ENCODE data around the gene OR52B4.
A peak's percentile ranks its signal among the peaks of the same experiment; 100 is the strongest.
"Not testable (repeated sequence)": the region's sequence is repeated elsewhere in the genome, so short reads cannot be mapped to it uniquely, and the experiment has no call there.

OR52B4 gene

DNA sequence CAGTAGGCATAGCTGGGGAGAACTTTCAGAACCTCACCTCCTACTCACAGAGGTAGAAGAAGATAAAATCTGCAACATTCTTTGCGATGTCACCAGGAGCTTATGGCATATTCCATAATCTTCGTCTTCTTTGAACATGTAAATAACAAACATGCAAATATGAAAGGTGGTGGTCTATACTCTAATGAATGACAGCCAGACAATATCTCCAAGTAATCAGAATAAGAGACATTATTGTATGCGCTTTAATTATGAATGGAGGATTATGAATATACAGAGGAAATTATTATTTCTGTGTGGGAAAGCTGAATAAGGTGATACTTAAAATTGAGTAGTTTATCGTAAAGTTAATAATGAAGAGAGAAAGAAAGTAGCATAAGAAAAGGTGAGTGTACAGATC, at the start of gene OR52B4:
Gene OR52B4 (minus strand): TSS at position 101 of the 400 bp plus-strand sequence. CDS start 91 bp downstream, at position 10.
- no peak for DNase-seq (ENCODE audit: low spot score)

DNA sequence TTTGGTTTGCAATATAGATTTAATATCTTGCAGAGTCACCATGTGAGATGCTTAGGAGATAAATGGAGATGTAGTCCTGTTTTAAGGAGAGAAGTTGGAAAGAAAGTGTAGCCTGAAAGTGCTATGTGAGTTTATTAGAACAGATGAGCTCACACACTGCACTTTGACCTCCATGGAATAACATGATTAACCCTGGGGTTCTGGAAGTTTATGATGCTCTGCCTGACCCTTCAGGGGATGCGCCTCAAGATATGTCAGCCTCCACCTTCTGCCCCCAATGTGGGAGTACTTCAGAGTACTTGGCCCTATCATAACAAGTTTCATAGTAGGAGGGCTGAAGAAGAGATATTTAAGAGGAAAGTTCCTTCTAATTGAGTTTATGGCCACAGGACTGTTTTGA, 48.6 kb upstream of the OR52B4 start:
- DNase-seq (ENCODE audit: low spot score), result no peak

DNA sequence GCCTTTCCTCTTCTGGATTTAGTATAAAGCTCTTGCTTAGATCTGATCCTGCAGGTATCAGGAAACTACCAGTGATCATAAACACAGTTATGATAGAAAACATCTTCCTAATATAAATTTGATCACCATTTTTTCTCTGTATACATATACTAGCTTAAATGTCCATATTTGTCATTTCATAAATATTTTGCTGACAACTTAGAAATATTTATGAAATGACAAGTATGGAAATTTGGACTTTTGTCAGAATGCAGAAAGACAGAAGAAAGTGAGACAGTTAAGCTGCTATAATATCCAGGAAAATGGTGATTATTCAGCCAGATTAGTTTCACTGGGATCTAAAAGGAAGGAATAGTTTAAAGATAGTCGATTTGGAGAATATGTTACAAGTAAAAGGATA, 48.1 kb upstream of the OR52B4 start:
- DNase-seq (ENCODE audit: low spot score), result no peak

DNA sequence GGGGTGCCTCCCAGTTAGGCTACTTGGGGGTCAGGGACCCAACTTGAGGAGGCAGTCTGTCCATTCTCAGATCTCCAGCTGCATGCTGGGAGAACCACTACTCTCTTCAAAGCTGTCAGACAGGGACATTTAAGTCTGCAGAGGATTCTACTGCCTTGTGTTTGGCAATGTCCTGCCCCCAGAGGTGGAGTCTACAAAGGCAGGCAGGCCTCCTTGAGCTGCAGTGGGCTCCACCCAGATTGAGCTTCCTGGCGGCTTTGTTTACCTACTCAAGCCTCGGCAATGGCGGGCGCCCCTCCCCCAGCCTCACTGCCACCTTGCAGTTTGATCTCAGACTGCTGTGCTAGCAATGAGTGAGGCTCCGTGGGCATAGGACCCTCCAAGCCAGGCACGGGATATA, 38.0 kb upstream of the OR52B4 start:
- not testable (repeated sequence) for DNase-seq (ENCODE audit: low spot score)

DNA sequence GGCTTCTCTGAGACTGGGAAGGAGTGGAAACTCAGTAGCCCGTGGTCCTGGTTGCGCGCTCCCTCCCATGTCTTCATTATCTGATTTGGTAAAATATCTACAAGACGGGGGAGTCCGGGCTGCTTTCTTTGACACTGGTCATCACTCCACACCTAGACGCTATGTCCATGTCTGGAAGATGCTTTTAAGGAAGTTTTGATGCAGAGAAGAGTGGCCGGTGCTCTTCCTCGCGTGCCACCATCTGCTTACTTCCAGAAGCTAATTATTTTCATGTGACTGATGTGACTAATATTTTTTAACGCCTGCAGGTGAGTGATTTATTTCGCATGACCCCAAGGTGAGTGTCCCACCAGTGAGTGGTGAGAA, 25.7 kb upstream of the OR52B4 start:
- no peak for DNase-seq (ENCODE audit: low spot score)

DNA sequence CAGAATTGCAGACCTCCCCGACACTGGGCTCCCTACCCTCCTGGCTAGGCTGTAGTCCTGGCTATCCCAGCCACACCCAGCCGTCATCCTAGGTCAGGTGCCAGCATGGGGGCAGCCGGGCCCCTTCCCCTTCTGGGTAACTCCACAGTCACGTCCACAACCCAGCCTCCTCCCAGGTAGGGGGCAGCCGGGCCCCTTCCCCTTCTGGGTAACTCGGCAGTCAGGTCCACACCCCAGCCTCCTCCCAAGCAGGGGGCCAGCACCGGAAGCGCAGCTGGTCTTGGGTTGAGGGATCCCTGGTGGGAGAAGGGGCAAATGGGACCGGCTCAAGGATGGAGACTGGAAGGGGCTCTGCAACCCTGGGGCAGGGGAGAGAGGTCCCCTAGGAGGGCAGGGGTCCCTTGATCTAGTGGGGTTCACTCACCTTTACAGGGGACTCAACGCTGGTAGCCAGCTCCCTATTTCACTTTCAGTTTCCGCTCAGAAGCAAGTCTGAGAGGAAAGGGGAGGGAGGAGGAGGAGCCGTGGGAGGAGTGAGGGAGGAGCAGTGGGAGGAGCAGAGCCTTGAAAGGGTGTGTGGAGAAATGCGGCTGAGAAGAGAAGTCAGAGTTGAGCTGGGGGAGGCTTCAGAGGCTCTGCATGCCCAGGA, 25.1 kb upstream of the OR52B4 start, which contains the start of gene TRIM21:
Gene TRIM21 (minus strand): TSS at position 494 of the 649 bp plus-strand sequence. CDS start 3,293 bp downstream, outside the sequence.
- peak; percentile 83 for DNase-seq (ENCODE audit: low spot score)

DNA sequence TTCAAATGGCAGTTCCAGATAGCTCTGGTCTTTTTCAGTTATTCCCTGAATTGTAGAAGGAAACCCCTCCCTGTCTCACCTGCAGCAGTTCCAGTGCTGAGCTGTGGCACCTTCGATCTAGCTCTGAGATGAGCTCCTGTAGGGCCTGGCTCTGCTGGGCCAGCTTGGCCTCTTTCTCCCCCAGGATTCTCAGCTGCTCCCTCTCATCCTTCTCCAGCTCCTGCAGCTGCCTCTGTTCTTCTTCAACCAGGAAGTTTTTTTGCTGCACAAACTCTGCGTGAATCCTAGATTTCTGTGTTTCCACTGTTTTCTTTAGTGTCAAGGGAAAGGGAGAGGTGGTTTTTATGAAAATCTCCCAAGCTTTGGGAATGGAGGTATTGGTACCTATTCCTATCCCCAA, 20.0 kb upstream of the OR52B4 start:
- no peak for DNase-seq (ENCODE audit: low spot score)

DNA sequence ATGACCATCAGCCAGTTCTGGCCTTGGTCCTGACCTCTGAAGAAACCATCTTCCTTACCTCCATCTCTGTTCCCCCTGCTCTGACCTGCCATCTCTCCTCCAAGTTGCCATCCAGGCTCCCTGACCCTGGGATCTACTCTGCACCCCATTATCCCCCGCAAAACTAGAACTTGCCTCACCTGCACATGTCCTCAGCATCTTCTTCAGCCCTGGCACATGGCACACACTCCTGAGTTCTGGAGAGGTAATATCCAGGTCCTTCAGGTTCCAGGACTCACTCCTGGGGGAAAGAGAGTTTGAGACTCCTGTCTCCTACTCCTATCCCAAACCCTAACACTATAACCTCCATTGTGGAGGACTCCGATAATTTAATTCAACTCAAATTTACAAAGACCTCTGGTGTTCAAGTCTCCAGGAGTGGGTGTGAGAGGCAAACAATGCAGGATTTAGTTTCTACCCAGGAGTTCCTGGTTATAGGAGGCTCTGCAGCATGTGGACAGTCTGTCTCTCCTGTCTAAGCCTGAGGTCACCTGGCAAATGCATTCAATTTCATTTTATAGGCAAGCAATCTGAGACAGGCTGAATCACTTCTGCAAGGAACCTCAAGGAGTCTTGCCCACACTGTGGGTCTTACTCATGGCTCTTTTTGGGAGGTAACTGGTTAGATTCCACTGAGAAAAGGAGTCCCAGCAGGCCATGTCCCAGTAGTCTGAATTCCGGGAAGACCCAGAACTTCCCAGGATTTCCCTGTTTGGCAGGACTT, 18.0 kb upstream of the OR52B4 start:
- DNase-seq (ENCODE audit: low spot score), result no peak

DNA sequence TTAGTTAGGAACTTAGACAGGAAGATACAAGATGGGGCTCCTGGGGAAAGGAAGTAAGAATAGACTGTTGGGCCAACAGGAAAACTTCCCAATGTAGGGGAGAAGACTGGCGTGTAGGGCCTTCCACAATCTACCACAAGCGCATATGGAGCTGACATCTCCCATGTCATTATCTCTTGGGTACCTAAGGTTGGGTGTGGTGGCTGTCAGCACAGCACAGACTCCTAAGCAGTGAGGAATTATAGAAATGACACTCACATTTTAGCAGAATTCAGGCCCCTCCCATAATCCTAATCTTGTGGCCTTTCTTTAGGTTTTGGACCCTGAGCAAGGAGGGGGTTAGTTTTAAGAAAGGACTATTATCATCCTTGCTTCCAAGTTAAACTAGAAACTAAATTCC, 13.7 kb upstream of the OR52B4 start:
- no peak for DNase-seq (ENCODE audit: low spot score)

DNA sequence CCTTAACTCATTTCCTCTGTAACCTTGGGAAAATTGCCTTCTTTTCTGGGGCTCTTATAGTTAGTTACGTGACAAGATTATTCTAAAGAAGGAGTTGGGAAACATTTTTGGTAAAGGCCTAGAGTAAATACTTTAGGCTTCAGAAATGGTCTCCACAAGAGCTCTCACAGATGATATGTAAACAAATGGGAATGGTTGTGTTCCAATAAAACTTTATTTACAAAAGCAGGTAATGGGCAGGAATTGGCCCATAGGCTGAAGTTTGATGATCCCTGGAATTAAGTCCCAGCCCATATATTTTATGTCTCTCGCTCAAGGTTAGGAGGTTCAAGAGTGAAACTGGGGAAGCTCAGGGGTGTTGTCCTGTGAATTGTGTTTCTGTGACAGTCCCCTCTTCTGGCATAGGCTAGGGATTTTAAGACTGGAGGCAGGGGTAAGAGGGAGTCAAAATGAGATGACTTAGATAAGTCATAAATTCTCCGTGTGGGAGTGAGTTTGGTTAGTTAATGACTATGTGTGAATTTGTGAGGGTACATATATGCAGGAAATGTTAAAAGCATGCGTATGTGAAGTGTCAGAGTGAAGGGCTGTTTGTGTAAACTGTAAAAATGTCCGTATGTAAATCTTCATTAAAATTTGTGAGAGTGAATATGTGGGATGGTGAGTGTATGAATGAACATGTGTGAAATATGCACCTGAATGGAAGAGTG, 7.4 kb upstream of the OR52B4 start:
- no peak for DNase-seq (ENCODE audit: low spot score)

DNA sequence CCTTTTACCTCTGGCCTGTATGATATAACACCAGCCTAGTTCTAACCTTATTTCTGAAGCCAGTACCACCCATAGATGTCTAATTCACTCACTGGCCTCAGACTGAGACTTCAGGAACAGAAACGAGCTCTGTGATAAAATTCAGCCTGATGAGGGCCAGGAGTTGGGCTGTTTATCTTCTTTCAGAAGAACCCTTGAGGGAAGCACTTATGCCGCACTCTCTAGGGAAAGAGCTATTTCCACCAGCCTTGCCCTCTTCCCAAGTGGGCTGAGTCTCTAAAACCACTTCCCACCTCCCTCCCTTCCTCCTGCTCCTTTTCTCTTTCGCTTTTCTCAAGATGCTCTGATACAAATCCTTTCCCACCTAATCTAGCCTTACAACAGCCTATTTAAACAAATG, 2.0 kb upstream of the OR52B4 start:
- no peak for DNase-seq (ENCODE audit: low spot score)

DNA sequence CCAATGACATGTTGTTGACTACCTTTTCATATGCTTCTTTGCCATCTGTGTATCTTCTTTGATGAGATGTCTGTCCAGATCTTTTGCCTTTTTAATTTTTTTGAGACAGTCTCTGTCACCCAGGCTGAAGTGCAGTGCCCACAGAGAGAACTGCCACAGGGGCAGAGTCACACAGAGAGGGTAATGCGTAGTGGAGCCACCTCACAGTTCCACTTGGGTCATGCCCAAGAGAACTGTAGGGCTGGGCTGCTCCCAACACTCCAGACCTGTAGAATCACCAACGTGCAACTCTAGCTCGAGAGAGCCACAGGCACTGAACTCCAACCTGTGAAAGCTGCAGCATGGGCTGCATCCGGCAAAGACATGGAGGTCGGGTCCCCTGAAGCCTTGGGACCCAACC, 20.0 kb downstream of the OR52B4 start:
- DNase-seq (ENCODE audit: low spot score), result not testable (repeated sequence)

DNA sequence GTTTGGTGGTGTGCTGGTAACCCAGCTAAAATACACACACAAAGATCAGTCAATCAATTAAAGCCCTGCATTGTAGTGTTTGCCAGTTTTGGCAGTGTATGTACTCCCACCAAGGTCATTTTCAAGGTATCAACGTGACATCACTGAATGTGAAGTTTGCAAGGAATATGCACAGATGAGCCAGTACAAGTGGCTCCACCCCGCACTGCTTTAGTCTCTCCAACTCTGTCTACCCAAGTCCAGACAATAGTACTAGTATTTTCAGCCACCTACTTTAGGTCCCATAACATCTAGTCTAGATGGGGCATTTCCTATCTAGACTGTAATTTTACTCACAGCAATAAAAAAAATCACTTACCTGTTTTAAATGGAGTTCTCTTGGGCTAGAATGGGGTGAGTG, 22.8 kb downstream of the OR52B4 start:
- DNase-seq (ENCODE audit: low spot score), result not testable (repeated sequence)

DNA sequence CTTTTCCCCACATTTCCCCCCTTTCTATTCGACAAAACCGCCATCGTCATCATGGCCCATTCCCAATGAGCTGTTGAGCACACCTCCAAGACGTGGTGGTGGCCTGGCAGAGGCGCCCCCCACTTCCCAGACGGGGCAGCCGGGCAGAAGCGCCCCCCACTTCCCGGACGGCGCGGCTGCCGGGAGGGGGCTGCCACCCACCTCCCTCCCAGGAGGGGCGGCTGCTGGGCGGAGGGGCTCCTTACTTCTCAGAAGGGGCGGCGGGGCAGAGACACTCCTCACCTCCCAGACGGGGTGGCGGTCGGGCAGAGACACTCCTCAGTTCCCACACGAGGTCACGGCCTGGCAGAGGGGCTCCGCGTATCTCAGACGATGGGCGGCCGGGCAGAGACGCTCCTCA, 33.8 kb downstream of the OR52B4 start:
- not testable (repeated sequence) for DNase-seq (ENCODE audit: low spot score)

Measured in LoVo (cell line).